ENCODE measurements around the gene FAM83B.
"Not testable (repeated sequence)": the region's sequence is repeated elsewhere in the genome, so short reads cannot be mapped to it uniquely, and the experiment has no call there.

GRCh38 chr6:54881891-54882290, 35.3 kb downstream of the FAM83B start:
- TF ChIP-seq EZH2phosphoT487 (IDR thresholded peaks at IDR 0.05; ENCODE audit: borderline replicate concordance, low read depth); GABPA (IDR thresholded peaks at IDR 0.05; ENCODE audit: low read depth); CTCF (IDR thresholded peaks at IDR 0.05); RCOR1 (IDR thresholded peaks at IDR 0.05; ENCODE audit: low read length); YY1 (IDR thresholded peaks at IDR 0.05; ENCODE audit: low read depth); JUND (IDR thresholded peaks at IDR 0.05); REST (IDR thresholded peaks at IDR 0.05; ENCODE audit: low read depth, low read length); TCF12 (IDR thresholded peaks at IDR 0.05); POLR2AphosphoS5 (IDR thresholded peaks at IDR 0.05; ENCODE audit: low read depth, low read length); MAX (IDR thresholded peaks at IDR 0.05; ENCODE audit: low read depth); NRF1 (IDR thresholded peaks at IDR 0.05; ENCODE audit: low read depth, low read length): not testable (repeated sequence)

All from SK-N-SH (cell line).